Stimulated activated CD4-positive, alpha-beta T cell treated with anti-CD3 and anti-CD28 coated beads, Interleukin-2, amount 100 ng/mL, for 48 hours (primary cell): ENCODE data around the gene SERPINA3.
"Not testable (repeated sequence)": the region's sequence is repeated elsewhere in the genome, so short reads cannot be mapped to it uniquely, and the experiment has no call there.

Experiments used
- DNase-seq, 2 donors: peaks; one replicate each; pipeline ENCODE4 v3.0.0-alpha.2; 2020

SERPINA3 gene

DNA sequence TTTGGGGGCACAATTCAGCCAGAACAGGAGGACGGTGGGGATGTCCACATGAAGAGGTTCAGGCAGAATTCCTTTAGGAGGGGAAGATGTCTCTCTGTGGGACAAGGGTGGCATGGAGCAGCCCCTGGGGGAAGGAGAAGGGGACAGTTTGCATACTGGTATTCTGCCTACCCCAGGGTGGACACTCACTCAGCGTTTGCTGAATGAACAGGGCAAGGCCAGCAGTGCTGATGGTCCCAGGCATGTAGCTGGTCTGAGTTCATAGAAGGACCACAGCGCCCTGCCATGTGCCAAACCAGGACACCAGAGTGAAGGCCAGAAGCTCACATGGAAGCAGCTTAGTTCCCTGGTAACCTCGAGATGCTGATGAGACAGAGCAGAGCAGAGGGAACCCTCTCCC is 25.6 kb upstream of the SERPINA3 start:
- DNase-seq, result no peak

DNA sequence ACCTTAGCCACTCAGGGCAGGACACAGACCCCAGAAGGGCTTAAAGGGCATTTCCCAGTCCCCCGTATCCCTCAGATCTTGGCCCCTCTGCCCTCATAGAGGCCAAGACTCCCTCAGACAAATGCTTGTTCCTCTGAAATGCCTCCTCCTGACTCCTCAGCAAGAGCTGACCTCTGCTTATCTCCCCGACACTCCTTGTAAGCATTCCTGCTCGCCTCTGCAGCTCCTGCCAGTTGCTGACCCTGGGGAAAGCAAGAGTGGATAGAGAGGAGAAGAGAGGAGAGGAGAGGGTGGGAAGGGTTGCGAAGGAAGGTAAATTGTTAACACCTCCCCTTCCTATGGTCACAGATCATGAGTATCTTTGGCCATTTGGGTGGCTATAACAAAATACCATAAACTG is 23.9 kb upstream of the SERPINA3 start:
- DNase-seq, result no peak

DNA sequence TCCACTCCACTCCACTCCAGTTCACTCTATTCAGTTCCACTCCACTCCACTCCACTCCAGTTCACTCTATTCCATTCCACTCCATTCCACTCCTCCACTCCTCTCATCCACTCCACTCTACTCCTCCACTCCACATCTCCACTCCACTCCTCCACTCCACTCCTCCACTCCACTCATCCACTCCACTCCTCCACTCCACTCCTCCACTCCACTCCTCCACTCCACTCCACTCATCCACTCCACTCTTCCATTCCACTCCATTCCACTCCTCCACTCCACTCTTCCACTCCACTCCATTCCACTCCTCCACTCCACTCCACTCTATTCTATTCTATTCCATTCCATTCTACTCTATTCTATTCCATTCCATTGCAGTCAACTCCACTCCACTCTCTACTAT is 21.1 kb upstream of the SERPINA3 start:
- DNase-seq, result no peak

DNA sequence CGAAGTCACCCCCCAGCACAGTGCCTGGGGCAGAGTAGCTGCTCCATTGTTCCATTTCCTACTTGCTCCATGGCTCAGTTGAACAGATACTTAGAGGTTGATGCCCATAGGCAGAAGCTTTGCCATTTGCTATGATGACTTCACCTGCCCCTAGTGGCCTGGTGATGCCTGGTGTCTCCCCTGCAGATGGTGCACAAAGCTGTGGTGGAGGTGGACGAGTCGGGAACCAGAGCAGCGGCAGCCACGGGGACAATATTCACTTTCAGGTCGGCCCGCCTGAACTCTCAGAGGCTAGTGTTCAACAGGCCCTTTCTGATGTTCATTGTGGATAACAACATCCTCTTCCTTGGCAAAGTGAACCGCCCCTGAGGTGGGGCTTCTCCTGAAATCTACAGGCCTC is 20.3 kb upstream of the SERPINA3 start:
- DNase-seq, result no peak

DNA sequence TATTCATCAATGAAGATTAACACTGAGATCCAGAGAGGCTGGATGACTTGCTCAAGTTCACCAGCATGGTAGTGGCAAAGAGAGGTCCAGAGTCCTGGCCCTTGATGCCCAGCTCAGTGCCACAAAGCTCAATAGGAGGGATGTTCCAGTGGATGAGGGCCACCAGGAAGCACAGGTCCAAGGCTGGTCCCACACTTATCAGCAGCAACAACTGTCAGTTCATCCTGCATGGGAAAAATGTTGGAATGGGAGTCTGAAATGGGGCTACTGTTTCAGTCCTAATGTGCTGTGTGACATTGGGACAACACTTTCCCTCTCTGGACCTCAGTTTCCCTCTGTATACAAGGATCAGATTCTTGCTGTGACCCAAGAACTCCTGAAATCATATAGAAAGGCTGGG is 19.7 kb upstream of the SERPINA3 start:
- no peak for DNase-seq

DNA sequence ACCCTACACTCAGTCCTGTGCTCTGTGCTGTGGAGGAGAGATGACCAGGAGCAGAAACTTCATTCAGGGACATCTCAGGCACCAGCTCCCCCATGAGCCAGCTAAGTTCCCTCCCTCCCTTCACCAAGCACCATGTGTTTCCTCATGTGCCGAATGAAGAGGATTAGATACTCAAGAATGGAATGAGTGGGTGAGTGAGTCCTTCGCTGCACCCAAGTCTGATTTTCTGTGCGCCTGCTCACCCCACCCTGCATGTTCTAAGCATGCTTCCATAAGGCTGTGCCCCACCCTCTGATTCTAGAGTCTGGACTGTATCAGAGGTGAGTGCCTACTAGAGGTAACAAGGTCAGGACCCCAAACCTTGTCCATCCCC is 18.8 kb upstream of the SERPINA3 start:
- no peak for DNase-seq

DNA sequence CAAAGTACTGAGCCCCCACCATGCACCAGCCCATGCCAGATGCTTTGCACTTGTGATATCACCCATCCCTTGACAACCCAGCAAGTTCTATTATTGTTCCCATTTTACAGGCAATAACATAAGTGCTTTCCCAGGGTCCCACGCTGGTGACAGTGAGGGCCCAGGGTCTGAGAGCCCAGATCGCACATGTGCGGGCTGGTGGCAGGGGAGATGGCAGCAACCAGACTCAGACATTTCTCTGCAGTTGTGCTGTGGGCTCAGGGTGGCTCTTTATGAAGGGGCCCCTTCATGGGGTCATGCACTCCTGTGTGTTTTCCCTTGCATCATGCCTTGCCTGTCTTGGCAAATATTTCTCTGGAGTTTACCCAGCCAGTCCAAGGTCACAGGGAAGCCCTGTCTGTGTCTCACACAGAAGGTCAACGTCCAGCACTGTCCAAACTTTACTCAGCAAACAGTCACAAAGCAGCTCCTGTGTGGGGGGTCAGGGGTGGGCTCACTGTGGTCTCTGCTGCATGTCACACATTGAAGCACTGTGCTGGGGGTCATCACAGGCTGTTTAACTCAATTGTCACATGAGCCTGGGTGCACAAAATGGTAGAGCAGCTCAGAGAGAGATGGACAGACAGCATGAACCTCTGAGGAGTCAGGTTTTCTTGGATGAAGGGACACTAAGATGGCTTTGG is 18.3 kb upstream of the SERPINA3 start:
- no peak for DNase-seq

DNA sequence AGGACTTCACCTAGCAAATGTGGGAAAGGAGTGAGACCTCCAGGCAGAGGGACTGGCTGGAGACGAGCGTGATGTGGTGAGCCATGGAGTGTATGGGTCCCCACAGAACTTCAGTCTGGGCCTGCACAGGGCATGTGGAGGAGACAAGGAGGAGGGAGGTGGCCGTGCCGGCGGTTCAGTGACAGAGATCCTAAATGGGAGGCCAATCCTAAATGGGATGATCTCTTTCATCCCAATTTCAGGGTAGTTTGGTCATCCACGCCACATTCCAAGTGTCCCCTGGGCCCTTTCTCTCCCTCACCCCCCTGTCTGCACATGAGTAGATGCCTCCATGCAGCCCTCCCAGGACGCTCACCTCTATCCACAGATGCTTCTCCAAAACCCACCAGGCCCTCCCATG is 17.8 kb upstream of the SERPINA3 start:
- no peak for DNase-seq

DNA sequence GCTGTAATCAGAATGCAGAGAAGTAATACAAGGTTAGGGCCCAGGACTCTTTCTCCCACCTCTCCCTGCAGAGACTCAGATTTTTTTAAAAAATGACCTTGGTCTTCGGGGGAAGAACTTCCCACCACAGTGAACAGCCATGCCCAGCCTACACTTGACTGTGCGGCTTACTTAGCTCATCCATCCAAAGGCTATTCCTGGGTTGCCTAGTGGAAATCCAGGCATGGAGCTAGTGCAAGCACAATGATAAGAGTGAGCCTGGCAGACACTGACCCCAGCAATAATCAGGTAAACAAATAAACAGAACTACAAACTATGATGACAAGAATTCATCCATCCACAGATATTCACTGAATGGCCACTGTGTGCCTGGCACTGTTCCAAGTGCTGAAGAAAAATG is 16.3 kb upstream of the SERPINA3 start:
- no peak for DNase-seq

DNA sequence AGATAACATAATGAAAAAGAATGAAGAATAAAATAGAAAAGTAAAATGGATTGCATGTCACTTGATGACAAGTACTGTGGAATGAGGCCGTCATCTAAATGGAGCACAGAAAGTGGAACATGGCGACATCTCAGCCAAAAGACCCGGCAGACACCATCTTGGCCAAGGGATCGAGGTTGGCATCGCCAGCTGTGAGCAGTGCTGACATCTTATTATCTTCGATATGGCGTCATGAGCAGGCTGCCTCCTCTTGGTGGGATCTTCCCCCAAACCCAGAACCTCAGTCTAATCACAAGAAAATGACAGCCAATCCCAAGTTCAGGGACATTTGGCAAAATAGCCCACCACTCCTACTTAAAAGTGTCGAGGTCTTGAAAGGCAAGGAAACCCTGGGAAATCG is 15.8 kb upstream of the SERPINA3 start:
- DNase-seq, result no peak

DNA sequence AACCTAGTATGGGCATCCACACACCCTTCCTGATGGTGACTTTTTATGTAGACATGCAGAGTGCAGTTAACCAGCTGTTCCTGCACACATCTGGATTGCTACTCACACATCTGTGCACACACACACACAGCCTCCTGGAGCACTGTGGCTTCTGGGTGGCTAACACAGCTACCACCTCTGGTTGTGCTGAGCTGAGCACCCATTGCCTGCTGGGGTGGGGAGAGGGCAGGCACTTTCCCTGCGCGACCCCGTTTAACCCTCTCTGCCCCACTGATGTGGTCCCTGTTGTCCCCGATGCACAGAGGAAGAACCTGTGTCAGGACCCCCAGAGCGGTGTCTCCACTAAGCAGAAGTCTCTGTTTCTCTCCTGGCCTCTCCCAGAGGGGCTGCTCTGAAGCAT is 14.4 kb upstream of the SERPINA3 start:
- no peak for DNase-seq

DNA sequence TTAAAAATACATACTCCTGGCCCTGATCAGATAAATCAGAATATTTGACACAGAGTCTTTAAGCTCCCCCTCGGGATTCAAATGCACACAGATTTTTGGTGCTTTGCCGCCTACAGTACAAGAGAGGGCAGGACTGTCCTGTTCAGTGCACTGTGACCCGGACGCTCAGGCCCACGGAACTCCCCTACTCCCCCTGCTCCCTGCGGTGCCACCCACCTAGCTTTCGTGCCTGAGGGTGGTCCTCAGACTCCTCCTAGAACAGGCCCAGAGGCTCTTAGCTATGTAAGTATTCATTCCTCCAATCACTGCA is 13.7 kb upstream of the SERPINA3 start:
- DNase-seq, result no peak

DNA sequence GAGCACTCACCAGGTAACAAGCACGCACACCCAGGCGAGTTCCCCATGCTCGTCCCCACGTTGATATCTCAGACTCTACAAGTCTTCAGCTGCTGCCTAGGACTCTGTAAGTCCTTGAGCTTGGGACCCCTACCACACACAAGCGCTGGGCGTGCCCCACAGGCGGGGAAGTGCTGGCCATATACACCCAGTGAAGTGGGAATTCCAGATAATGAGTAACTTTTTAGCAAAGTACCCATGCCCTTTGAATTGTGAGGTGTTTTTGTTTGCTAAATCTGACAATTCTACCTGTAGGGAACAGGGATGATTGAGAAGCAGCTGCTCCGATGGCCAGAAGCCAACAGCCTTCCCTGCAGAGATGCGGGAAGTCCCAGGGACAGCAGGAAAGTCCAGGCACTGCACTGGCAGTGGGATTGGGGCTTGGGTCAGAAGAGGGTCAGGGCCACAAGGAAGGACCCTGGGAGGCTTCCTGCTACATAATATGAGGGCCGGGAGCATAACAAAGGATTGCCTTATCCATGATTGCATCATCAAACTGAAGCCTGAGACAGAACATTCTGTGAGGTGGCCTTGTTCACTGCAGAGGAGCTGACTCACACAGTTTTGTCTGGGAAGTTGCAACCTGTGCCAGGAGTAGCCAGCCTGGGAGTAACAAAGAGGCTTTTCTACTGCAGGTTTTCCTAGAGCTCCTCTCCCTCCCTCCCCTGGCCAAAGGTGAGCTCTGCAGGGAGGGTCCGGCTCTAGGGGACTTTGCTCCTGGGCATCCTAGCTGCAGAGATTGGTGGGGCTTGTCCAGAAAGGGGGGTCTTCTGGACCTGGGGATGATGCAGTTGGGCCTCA is 13.2 kb upstream of the SERPINA3 start:
- no peak for DNase-seq

DNA sequence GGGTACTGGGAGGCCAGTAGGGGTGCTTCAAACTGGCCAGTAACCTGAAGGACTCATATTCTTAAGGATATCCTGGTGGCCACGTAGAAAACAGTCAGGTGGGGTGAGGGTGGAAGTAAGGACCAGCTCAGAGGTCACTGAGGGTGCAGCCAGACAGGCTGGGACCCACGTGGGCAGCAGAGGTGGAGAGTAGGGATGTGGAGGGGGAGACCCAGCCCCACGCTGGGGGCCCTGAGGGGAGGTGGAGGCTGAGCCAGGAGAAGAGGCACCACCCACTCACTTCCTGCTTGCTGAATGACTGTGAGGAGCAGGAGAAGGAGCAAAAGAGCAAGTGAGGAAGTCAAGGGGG is 12.6 kb upstream of the SERPINA3 start:
- DNase-seq, result no peak

DNA sequence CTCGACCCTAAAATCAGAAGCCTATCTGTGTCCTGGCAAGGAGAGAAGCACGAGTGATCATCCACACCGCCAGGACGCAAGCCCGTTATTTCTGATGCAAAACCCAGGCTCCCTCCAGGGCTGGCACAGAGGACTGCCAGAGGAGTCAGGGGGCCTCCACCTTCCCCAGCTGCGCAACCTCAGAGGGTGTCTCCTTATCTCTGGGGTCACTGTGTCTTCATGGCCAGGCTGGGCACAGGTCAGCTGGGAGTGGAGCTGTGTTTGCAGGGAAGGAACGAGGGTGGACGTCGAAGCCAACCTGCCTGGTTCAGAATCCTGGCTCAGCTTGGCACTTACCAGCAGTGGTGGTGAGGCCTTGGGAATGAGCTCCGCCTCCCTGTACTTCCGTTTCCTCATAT is 12.0 kb upstream of the SERPINA3 start:
- no peak for DNase-seq

DNA sequence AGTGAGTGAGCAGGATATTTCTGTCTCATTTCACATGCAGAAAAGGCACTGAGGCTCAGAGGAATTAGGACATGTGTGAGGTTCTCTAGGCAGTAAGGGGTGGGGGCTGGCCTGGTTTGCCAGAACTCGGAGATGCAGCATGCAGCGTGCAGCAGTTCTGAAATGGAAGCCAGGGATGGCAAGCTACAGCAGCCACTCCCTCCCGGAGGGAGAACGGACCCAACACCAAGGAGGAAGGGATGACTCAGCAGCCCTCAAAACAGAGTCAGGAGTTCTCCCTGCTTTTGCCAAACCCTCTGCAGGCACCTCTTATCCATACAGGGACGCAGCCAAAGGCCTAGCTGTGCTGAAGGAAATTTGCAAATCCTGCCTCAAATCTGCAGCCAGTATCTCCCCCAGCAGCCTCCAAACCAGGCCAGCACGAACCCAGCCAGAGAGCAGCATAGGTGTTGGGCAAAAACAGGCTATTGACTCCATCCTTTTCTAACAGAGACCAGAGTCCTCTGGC is 10.3 kb upstream of the SERPINA3 start:
- no peak for DNase-seq

DNA sequence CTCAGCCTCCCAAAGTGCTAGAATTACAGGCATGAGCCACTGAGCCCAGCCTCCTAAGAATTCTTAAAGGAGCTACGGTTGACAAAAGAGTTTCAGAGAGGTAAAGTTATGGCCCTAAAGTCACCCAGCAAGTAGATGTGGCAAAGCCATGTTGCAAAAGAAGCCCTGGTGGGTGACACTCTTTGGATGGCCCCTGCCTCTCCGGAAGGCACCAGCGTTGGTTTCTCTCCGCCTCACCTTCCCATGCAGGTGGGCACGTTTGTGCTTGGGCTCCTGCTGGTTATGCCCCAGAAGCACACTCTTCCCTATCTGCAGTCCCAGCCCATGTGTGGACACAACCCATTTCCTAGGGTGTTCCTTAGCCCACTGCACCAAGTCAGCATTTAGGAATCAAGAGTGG is 9.5 kb upstream of the SERPINA3 start:
- no peak for DNase-seq

DNA sequence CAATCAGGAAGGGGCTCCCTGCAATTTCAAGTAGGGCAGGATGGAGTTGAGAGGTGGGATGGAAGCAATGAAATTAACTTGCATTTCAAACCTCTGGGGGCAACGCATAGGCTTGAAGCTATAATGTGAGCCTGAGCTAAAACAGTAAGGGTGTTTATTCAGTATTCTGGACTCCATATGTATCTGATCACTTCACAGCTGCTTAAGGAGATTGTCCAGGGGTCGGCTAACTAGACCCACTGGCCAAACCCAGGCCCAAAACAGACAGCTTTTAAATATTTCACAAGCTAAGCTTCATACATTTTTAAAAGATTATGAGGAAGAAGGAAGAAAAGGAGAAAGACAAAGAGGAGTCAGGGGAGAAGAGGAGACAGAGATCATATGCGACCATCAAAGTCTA is 6.8 kb upstream of the SERPINA3 start:
- no peak for DNase-seq

DNA sequence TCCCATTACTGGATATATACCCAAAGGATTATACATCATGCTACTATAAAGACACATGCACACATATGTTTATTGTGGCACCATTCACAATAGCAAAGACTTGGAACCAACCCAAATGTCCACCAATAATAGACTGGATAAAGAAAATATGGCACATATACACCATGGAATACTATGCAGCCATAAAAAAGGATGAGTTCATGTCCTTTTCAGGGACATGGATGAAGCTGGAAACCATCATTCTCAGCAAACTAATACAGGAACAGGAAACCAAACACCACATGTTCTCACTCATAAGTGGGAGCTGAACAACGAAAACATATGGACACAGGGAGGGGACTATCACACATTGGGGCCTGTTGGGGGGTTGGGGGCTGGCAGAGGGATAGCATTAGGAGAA is 3.2 kb upstream of the SERPINA3 start:
- DNase-seq, result not testable (repeated sequence)

DNA sequence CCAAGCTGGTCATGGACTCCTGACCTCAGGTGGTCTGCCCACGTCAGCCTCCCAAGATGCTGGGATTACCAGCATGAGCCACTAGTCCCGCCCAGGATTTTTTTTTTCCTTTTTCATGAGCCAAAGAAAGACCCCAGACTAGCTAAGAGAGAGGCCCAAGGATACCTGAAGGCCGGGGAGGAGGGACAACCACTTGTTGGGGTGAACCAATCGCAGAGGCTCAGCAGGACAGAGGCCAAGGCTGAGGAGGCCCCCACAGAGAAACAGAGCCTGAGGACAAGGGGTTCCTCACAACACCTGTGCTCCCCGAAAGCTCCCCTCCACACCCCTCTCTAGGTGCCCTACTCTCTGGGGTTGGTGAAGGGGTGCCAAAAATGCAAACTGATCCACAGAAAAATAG is 1.0 kb upstream of the SERPINA3 start:
- DNase-seq, result no peak

DNA sequence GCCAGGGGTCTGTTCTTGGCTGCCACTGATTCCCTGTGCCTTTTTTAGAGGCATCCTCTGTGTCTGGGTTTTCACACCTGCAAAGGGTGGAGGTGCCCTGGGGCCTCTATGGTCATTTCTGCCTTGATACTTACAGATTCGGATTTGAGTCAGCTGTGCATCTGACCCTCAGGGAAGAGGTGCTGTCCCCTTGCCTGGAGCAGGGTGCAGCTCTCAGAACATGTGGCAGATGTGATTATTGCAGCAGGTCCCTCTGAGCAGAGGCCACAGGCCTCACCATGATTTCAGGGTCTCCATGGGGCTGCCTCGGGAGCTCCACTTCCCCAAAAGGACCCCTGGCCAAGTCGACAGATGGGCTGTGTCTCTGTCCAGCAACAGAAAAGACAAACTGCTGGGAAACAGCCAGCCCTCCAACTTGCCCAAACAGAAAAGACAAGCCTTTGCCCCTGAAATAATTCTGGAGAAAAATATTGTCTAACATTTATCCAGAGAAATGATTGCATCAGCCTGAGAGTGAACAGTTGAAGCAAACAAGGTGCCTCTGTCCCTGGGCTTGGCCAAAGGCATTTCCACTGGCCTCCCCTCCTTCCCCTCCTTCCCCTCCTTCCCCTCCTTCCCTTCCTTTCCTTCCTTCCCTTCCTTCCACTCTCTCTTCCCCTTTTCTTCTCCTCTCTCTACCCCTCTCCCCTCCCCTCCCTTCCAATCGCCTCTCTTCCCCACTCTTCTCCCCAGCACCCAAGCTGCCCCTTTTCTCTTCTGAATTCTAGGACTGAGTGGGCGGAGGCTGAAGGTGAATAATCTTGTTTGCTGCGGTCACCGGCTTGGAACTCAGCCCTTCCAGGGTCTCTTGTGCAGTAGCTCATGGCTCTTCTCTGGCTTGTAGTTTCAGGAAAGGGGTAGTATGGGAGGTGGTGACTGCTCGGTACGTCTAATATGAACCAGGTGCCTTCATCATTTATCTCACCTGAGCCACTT is 676 bp downstream of the SERPINA3 start:
- DNase-seq, result no peak

DNA sequence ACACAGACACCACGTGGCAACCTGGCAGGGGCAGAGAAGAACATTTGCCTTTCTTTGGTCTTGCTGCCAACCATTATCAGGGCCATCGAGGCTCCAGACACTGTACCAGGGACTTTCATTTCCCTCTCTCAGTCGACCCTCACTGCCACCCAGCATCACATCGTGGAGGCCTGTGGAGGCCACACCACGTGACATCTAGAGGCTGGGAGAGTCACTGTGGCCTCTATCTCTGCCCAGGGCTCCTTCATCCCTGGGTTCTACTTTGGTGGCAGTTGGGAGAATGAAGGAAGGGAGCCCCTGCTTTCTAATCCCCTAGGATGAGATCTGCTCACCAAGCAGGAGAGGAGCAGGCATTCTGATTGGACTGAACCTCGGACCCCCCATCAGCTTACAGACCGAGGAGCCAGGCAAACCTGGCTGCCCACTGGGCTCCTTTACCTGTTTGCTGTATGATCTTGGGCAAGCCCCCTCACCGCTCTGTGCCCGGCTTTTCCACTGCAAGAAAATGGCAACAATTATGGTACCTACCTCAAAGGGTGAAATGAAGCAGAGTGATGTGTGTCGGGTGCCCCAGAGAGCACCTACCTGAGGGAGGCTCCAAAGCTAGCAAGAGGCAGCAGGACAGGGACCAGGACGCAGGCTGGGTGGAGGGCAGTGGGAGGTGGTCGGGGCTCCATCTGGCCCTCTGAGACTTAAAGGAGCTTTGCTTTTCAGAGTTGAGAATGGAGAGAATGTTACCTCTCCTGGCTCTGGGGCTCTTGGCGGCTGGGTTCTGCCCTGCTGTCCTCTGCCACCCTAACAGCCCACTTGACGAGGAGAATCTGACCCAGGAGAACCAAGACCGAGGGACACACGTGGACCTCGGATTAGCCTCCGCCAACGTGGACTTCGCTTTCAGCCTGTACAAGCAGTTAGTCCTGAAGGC is 1.8 kb downstream of the SERPINA3 start:
- no peak for DNase-seq

DNA sequence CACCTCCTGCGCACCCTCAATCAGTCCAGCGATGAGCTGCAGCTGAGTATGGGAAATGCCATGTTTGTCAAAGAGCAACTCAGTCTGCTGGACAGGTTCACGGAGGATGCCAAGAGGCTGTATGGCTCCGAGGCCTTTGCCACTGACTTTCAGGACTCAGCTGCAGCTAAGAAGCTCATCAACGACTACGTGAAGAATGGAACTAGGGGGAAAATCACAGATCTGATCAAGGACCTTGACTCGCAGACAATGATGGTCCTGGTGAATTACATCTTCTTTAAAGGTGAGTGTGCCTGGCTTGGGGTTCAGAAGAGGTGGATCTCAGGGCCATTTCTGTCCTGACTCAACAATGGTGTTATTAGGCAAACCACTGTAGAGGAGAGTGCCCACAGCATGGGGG is 2.6 kb downstream of the SERPINA3 start:
- no peak for DNase-seq
